Neural cell (in vitro differentiated cells): Measurements from ENCODE around the gene FCRLA.

Source experiments
- EZH2 ChIP-seq: fragments of 200-600, 300-800 bp; shearing (Covaris generic), sonication (generic); IDR thresholded peaks from 2 replicates; pipeline ENCODE4 v1.6.1; 2014; ENCODE audit warnings: antibody characterized with exemption, low read length, borderline replicate concordance, mild to moderate bottlenecking; ENCODE audit not compliant: insufficient read depth, poor library complexity, severe bottlenecking
- POLR2AphosphoS5 ChIP-seq: IDR thresholded peaks from 2 replicates; pipeline ENCODE4 v1.6.1; 2012
- RAD21 ChIP-seq: fragments of 450-650 bp; conservative IDR thresholded peaks from 2 replicates; pipeline ENCODE4 v1.6.1; 2014; ENCODE audit warnings: antibody characterized with exemption, mild to moderate bottlenecking, moderate library complexity
- TAF1 ChIP-seq: IDR thresholded peaks from 2 replicates; pipeline ENCODE4 v1.6.1; 2012; ENCODE audit warnings: low read depth
- TF ChIP-seq, protein P1 (sequence below): fragments of 450-650 bp; IDR thresholded peaks from 2 replicates; pipeline ENCODE4 v1.5.1; 2014; ENCODE audit warnings: antibody characterized with exemption, mild to moderate bottlenecking, moderate library complexity; ENCODE audit not compliant: poor library complexity, severe bottlenecking
- TF ChIP-seq, protein P2 (sequence below): IDR thresholded peaks from 2 replicates; pipeline ENCODE4 v1.6.1; 2012; ENCODE audit warnings: borderline replicate concordance

DNA sequence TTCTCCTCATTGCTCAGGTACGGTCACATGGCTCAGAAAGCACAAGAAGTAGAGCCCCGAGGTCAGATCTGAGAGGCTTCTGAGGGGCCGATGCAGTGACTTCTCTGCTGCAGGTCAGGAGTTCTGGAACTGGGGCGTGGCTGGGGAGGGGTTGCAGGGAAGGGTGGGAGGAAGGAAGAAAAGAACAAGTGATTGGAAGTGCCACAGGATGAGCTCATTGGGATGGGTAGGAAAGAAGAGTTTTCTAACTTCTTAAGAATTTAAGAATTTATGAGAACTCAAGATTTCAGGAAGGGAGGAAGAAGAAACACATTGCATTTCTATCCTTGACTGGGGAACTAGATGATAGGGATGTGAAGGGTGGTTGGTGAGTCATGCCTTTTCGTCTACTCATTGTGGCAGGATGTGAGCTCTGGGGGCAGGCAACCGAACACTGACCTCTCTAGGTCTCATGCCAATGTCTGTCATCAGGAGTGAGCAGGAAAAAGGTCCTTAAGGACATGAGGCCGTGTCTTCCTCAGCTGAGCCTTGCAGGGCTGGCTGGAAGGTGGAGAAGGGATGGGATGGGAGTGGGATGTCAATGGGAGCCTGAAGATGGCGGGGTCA is 14.8 kb downstream of the FCRLA start:
- TF ChIP-seq, protein P1, sequence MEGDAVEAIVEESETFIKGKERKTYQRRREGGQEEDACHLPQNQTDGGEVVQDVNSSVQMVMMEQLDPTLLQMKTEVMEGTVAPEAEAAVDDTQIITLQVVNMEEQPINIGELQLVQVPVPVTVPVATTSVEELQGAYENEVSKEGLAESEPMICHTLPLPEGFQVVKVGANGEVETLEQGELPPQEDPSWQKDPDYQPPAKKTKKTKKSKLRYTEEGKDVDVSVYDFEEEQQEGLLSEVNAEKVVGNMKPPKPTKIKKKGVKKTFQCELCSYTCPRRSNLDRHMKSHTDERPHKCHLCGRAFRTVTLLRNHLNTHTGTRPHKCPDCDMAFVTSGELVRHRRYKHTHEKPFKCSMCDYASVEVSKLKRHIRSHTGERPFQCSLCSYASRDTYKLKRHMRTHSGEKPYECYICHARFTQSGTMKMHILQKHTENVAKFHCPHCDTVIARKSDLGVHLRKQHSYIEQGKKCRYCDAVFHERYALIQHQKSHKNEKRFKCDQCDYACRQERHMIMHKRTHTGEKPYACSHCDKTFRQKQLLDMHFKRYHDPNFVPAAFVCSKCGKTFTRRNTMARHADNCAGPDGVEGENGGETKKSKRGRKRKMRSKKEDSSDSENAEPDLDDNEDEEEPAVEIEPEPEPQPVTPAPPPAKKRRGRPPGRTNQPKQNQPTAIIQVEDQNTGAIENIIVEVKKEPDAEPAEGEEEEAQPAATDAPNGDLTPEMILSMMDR: no peak
- no peak for TF ChIP-seq POLR2AphosphoS5
- TF ChIP-seq, protein P2, sequence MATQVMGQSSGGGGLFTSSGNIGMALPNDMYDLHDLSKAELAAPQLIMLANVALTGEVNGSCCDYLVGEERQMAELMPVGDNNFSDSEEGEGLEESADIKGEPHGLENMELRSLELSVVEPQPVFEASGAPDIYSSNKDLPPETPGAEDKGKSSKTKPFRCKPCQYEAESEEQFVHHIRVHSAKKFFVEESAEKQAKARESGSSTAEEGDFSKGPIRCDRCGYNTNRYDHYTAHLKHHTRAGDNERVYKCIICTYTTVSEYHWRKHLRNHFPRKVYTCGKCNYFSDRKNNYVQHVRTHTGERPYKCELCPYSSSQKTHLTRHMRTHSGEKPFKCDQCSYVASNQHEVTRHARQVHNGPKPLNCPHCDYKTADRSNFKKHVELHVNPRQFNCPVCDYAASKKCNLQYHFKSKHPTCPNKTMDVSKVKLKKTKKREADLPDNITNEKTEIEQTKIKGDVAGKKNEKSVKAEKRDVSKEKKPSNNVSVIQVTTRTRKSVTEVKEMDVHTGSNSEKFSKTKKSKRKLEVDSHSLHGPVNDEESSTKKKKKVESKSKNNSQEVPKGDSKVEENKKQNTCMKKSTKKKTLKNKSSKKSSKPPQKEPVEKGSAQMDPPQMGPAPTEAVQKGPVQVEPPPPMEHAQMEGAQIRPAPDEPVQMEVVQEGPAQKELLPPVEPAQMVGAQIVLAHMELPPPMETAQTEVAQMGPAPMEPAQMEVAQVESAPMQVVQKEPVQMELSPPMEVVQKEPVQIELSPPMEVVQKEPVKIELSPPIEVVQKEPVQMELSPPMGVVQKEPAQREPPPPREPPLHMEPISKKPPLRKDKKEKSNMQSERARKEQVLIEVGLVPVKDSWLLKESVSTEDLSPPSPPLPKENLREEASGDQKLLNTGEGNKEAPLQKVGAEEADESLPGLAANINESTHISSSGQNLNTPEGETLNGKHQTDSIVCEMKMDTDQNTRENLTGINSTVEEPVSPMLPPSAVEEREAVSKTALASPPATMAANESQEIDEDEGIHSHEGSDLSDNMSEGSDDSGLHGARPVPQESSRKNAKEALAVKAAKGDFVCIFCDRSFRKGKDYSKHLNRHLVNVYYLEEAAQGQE: no peak
- TF ChIP-seq EZH2: no peak
- no peak for TF ChIP-seq RAD21
- no peak for TF ChIP-seq TAF1
